ENCODE data around the gene CDC45. TPM values are rescaled to one million over a fixed set of nuclear protein-coding genes. Genes with fewer than 3 reads are reported as not detected.

Gene CDC45
- total RNA-seq, 1 donor from 2014 or later: 2.2 TPM

DNA sequence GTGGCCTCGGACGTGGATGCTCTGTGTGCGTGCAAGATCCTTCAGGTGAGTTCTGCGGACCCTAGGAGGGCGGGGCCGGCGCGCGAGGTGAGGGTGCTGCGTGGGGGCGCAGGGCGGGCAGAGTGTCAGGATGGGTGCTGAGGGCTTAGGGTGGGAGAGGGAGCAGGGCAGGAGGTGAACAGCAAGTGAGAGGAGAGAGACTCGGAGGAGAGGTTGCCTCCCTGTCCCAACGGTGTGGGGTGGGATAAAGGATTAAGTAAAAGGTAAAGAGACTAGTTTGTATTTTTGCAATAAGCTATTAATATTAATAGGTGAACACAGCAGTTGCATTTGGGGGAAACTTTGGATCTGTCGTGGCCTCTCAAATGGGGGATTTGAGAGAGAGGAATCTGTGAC lies 451 bp downstream of the CDC45 start:
- peaks cover 2% of the 10 kb centered on the region for H3K36me3 Mint-ChIP-seq (ENCODE audit: low read depth)
- peak overlapping the region; percentile 97 for H3K4me3 Mint-ChIP-seq (ENCODE audit: unreplicated experiment)
- H3K27ac Mint-ChIP-seq (ENCODE audit: unreplicated experiment): no peak overlapping the region
- peaks cover 39% of the 10 kb centered on the region for H3K4me1 Mint-ChIP-seq (ENCODE audit: low read depth)
- TF ChIP-seq, protein P1, sequence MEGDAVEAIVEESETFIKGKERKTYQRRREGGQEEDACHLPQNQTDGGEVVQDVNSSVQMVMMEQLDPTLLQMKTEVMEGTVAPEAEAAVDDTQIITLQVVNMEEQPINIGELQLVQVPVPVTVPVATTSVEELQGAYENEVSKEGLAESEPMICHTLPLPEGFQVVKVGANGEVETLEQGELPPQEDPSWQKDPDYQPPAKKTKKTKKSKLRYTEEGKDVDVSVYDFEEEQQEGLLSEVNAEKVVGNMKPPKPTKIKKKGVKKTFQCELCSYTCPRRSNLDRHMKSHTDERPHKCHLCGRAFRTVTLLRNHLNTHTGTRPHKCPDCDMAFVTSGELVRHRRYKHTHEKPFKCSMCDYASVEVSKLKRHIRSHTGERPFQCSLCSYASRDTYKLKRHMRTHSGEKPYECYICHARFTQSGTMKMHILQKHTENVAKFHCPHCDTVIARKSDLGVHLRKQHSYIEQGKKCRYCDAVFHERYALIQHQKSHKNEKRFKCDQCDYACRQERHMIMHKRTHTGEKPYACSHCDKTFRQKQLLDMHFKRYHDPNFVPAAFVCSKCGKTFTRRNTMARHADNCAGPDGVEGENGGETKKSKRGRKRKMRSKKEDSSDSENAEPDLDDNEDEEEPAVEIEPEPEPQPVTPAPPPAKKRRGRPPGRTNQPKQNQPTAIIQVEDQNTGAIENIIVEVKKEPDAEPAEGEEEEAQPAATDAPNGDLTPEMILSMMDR (IDR thresholded peaks at IDR 0.05): no peak
- H3K9me3 Mint-ChIP-seq (ENCODE audit: low read depth): no peaks in the 10 kb centered on the region
- DNase-seq (ENCODE audit: low spot score): no peak
- H3K27me3 Mint-ChIP-seq (ENCODE audit: low read depth): no peaks in the 10 kb centered on the region

DNA sequence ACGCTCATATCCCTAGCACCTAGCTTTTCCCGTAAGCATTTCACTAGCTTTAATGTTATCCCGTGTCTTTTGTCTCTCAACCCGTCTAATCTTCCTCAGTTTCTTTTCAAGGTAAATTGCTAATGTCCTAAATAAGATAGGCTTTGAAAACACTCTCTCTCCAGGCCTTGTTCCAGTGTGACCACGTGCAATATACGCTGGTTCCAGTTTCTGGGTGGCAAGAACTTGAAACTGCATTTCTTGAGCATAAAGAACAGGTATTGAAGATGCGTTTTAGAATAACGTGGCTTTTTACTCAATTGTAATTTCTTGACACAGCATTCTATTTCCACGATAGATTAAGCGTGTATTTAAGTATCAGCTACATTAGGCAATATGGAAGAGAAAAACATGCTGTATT lies 1.1 kb downstream of the CDC45 start:
- H3K36me3 Mint-ChIP-seq (ENCODE audit: low read depth): no peaks in the 10 kb centered on the region
- TF ChIP-seq, protein P1 (IDR thresholded peaks at IDR 0.05): no peak
- H3K27me3 Mint-ChIP-seq (ENCODE audit: low read depth): no peaks in the 10 kb centered on the region
- H3K4me1 Mint-ChIP-seq (ENCODE audit: low read depth): peaks cover 35% of the 10 kb centered on the region
- H3K9me3 Mint-ChIP-seq (ENCODE audit: low read depth): no peaks in the 10 kb centered on the region
- no peak overlapping the region for H3K27ac Mint-ChIP-seq (ENCODE audit: unreplicated experiment)
- DNase-seq (ENCODE audit: low spot score): no peak
- no peak overlapping the region for H3K4me3 Mint-ChIP-seq (ENCODE audit: unreplicated experiment)

DNA sequence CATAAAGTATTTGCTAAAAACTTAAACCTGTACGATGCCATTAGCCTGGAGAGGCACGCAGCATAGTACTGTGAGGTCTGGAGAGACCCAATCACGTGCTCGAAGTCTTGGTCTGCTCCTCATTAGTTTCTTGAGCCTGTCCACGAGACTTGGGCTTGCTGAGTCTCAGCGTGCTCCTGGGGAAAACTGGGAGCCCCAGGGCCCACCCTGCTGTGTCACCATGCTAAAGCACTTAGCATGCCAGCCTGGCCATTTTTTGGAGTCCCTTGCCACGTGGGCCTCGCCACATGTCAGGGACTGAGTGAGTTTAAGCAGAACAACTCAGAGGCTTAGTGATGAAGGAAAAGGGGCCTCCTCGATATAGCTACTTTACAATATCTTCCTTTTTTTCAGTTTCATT lies 2.6 kb downstream of the CDC45 start:
- no peaks in the 10 kb centered on the region for H3K27me3 Mint-ChIP-seq (ENCODE audit: low read depth)
- peaks cover 25% of the 10 kb centered on the region for H3K4me1 Mint-ChIP-seq (ENCODE audit: low read depth)
- H3K27ac Mint-ChIP-seq (ENCODE audit: unreplicated experiment): no peak overlapping the region
- H3K36me3 Mint-ChIP-seq (ENCODE audit: low read depth): no peaks in the 10 kb centered on the region
- H3K4me3 Mint-ChIP-seq (ENCODE audit: unreplicated experiment): no peak overlapping the region
- no peaks in the 10 kb centered on the region for H3K9me3 Mint-ChIP-seq (ENCODE audit: low read depth)
- TF ChIP-seq, protein P1 (IDR thresholded peaks at IDR 0.05): no peak
- no peak for DNase-seq (ENCODE audit: low spot score)

DNA sequence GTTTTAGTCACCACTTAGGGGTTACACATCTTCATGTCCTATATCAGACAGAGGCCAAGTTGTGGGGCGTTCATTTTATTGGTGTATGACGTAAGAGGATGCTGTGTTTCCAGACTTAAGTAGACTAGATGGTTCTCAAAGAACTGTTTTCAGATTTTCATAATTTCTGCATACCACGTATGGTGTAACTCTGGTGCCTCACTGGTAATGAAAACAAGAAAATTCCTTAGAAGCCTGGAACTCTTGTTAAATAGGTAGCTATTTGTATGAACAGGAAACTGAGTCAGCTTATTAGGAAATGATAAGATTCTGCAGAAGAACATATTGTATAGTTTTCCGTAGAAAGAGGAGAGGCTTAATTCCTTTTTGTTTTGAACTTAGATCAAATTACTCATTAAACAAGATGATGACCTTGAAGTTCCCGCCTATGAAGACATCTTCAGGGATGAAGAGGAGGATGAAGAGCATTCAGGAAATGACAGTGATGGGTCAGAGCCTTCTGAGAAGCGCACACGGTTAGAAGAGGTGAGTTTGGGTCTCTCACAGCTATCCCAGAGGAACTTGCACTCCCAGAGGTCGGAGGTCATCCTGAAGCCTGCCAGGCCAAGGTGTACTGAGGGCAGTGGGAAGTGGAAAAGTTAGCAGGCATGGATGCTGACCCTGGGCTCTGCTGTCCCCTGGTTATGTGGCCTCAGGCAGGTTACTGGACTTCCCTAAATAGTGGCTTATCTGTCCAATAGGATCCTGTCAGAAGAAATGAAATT lies 3.9 kb downstream of the CDC45 start:
- Mint-ChIP-seq H3K4me1 (ENCODE audit: low read depth) (peaks cover 15% of the 10 kb centered on the region), H3K27ac (ENCODE audit: unreplicated experiment) (no peak overlapping the region)
- DNase-seq (ENCODE audit: low spot score): no peak

DNA sequence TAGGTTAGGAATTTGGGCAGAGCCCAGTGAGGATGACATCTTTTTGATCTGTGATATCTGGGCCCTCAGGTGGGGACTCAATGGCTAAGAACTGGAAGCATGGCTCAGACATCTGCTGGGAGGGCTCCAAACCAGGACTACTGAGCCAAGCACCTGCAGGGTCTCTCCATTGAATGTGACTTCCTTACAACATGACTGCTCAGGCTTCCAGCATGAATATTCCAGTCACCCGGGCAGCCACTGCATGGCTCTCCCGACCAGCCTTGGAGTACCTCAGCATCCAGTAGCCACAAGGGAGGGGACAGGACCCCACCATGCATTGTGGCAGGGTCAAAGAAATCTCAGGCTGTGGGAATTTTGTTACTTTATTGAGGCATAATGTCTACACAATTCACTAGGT lies 8.6 kb downstream of the CDC45 start:
- Mint-ChIP-seq H3K27ac (ENCODE audit: unreplicated experiment) (no peak overlapping the region), H3K36me3 (ENCODE audit: low read depth) (peaks cover 3% of the 10 kb centered on the region)

More for the DNA sequence above, 3.9 kb downstream of the CDC45 start:
- H3K36me3 Mint-ChIP-seq (ENCODE audit: low read depth): no peaks in the 10 kb centered on the region
- H3K27me3 Mint-ChIP-seq (ENCODE audit: low read depth): no peaks in the 10 kb centered on the region
- TF ChIP-seq, protein P1 (IDR thresholded peaks at IDR 0.05): no peak
- no peak overlapping the region for H3K4me3 Mint-ChIP-seq (ENCODE audit: unreplicated experiment)
- no peaks in the 10 kb centered on the region for H3K9me3 Mint-ChIP-seq (ENCODE audit: low read depth)

More for the DNA sequence above, 8.6 kb downstream of the CDC45 start:
- no peaks in the 10 kb centered on the region for H3K9me3 Mint-ChIP-seq (ENCODE audit: low read depth)
- TF ChIP-seq, protein P1 (IDR thresholded peaks at IDR 0.05): no peak
- DNase-seq (ENCODE audit: low spot score): no peak
- no peaks in the 10 kb centered on the region for H3K27me3 Mint-ChIP-seq (ENCODE audit: low read depth)
- no peak overlapping the region for H3K4me3 Mint-ChIP-seq (ENCODE audit: unreplicated experiment)
- H3K4me1 Mint-ChIP-seq (ENCODE audit: low read depth): peaks cover 4% of the 10 kb centered on the region

Measured in chondrocyte (in vitro differentiated cells).